GM19099 (cell line): ENCODE data around the gene GPR50.

Source experiments
- POLR2A ChIP-seq: IDR thresholded peaks from 3 replicates; pipeline ENCODE4 v1.6.1; 2011; ENCODE audit warnings: low read depth; ENCODE audit not compliant: insufficient read length; ENCODE audit errors: extremely low read depth

The GPR50 gene

GRCh38 chrX:151176231-151176750 lies at the start of gene GPR50:
Gene GPR50 (plus strand): TSS chrX:151176584. CDS start chrX:151176722, 138 bp downstream.
- no peak for TF ChIP-seq POLR2A

DNA sequence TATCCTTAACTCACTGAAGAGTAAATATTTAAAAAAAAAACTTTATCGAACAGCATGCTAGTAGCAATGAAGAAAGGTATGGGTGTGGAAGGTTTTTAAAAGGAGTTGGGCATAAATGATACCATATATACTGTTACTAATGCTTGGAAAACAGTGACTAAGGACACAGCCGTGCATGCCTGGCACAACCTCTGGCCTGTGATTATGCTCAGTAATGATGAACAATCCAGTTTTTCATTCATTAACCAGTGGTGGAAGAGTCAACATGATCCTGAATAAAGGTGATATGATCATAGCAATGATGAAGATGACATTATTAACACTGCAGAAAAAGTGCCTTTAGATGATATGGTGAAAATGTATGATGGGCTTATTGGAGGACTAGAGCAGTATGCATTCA lies 43.9 kb upstream of the GPR50 start:
- no peak for TF ChIP-seq POLR2A

- TF ChIP-seq POLR2A, result no peak
These were observed 24.6 kb upstream of the GPR50 start for GRCh38 chrX:151151665-151152267.

DNA sequence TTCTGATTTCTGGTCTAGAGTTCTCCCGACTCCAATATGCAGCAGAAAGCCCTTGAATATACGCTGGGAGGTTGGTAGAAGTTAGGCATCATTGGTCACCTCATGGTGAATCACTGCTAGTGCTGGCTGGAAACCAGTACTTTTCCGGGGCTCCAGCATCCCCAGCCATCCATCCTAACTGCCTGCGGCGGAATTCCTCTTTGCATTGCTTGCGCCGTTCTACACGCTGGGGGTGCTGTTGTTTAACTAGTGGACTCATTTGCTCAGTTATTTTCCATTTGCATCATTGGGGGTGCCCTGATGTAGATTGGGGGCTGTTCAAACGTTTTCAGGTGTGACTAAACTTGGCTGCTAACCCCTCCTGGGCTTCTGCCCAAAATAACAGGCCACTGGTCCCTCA lies 23.3 kb upstream of the GPR50 start:
- TF ChIP-seq POLR2A, result no peak

DNA sequence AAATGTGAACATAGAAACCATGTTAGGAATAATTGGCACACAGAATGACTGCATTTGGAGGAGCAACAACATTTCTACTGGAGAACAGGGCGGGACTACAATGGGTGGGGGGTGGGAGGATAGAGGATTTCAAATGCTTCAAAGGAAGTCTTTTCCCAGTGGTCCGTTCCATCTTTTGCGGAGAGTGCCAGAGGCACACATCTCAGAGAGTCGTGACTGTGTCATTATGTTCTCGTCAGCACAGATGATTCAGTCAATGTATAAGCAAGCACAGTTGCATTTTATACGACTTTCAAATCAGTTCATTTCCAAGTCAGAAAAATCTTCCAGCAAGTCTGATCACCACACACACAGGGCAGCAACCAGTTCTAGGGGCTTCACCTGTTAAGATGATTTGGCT lies 22.7 kb upstream of the GPR50 start:
- no peak for TF ChIP-seq POLR2A

- no peak for TF ChIP-seq POLR2A
These were observed 21.1 kb upstream of the GPR50 start for GRCh38 chrX:151155234-151155633.

DNA sequence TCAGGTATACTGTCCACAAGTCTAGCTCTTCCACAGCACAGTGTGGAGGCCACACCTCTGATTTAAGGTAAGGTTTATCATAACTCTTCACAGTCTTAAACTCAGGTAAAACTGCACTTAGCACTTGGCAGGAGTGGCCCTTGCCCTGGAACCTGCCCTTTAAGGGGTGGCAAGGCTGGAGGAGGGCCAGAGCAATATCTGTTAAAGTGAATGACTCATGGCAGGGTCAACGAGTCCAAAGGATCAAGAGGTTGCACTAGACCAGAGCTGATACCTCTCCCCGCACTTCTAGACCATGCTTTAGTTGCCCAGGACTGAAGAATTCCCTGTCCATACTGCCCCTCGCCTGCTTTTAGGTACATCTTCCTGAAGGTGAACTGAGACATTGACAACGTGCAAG lies 14.7 kb upstream of the GPR50 start:
- no peak for TF ChIP-seq POLR2A

DNA sequence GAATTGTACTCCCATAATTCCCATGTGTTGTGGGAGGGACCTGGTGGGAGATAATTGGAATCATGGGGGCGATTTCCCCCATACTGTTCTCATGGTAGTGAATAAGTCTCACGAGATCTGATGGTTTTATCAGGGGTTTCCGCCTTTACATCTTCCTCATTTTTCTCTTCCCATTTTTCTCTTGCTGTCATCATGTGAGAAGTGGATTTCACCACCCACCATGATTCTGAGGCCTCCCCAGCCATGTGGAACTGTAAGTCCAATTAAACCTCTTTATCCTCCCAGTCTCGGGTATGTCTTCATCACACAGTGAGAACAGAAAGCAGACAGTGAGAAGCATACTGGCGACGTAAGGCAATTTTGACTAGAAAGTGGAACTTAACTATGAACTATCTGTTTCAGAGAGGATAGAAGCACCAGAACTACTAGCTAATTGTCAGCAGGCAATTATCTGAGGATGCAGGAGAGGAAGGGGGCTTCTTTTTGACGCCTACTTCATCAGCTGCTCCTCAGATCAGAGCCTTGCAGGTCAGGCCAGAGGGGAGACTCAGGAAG lies 8.5 kb upstream of the GPR50 start:
- TF ChIP-seq POLR2A, result no peak

GRCh38 chrX:151169783-151170182 lies 6.6 kb upstream of the GPR50 start:
- TF ChIP-seq POLR2A, result no peak

- TF ChIP-seq POLR2A, result no peak
These were observed 1.7 kb upstream of the GPR50 start for GRCh38 chrX:151174581-151175282.

DNA sequence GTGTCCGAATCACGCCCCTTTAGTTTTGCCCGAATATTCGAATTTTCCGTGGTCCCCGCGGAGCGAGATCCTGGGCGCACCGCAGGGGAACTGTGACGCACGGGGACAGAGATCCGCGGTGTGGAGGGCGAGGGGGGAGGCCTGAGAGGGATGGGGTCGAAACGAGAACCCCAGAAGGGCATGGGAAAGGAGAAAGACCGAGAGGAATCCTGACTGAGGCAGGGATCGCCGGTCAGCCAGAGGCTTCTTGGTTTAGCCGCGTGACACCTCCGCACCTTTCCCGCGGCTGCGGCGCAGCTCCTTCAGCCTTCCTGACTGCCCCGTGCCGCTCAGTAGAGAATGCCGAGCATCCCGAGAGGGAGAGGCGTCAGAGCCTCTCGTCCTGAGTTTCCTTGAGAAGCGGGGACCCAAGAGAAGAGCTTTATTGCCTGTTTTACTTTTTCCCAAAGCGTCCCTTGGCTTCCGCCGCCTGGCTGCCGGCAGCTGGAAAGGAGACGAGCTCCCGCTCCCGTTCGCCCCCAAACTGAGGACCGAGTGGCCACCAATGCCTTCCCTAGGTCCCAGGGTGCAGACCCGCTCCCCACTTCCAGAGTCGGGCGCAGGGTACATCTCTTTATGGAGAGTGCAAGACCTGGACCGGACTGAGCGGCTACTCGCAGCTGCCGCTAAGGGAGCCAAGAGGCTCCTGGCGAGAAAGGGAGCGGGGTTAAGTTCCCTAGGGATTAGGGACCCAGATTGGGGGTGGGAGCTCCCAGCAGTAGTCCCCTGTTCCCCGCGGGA lies 911 bp upstream of the GPR50 start:
- TF ChIP-seq POLR2A, result no peak

GRCh38 chrX:151177141-151178027 lies 1.0 kb downstream of the GPR50 start:
- TF ChIP-seq POLR2A, result no peak

GRCh38 chrX:151178746-151179145 lies 2.4 kb downstream of the GPR50 start:
- no peak for TF ChIP-seq POLR2A

DNA sequence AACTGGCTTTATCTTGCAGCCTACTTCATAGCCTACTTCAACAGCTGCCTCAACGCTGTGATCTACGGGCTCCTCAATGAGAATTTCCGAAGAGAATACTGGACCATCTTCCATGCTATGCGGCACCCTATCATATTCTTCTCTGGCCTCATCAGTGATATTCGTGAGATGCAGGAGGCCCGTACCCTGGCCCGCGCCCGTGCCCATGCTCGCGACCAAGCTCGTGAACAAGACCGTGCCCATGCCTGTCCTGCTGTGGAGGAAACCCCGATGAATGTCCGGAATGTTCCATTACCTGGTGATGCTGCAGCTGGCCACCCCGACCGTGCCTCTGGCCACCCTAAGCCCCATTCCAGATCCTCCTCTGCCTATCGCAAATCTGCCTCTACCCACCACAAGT lies 4.0 kb downstream of the GPR50 start:
- TF ChIP-seq POLR2A, result no peak
